Large intestine (tissue), 3 donors: Measurements from ENCODE around the gene MATN4. TPM values are rescaled to one million over a fixed set of nuclear protein-coding genes. Genes with fewer than 3 reads are reported as not detected.

Experiments
- DNase-seq, 2 donors: peaks; one replicate each; pipeline versions ENCODE4 v3.0.0 to v3.0.0-alpha.2; 2013
- H3K27ac ChIP-seq: one replicate; pipeline ENCODE4 v1.5.1; 2013; ENCODE audit warnings: low read length
- H3K27me3 ChIP-seq: 2 replicates; pipeline ENCODE4 v1.6.1; 2013; ENCODE audit warnings: low read length; ENCODE audit not compliant: control insufficient read depth, insufficient read depth
- H3K36me3 ChIP-seq: 2 replicates; pipeline ENCODE4 v1.6.1; 2013; ENCODE audit warnings: low read length; ENCODE audit not compliant: control insufficient read depth, insufficient read depth
- H3K4me1 ChIP-seq: one replicate; pipeline ENCODE4 v1.6.1; 2013; ENCODE audit warnings: low read length; ENCODE audit not compliant: control insufficient read depth, insufficient read depth
- H3K4me3 ChIP-seq: one replicate; pipeline ENCODE4 v1.5.1; 2013; ENCODE audit warnings: low read length
- H3K9me3 ChIP-seq: one replicate; pipeline ENCODE4 v1.6.1; 2013; ENCODE audit warnings: mild to moderate bottlenecking, low read depth, low read length, moderate library complexity; ENCODE audit not compliant: control insufficient read depth
- WGBS: methylation state at CpG from one replicate; pipeline ENCODE4 v1.1.5; 2013; ENCODE audit warnings: low lambda C conversion rate; ENCODE audit not compliant: insufficient coverage; 5-methylcytosine and 5-hydroxymethylcytosine counted together
- polyA plus RNA-seq: library from polyadenylated mRNA; unstranded; fragments of 120-200 nt; gene quantifications from one replicate; pipeline ENCODE4 v1.2.1, GENCODE V29; 2013

Gene MATN4
- polyA plus RNA-seq, 1 donor, result not detected

DNA sequence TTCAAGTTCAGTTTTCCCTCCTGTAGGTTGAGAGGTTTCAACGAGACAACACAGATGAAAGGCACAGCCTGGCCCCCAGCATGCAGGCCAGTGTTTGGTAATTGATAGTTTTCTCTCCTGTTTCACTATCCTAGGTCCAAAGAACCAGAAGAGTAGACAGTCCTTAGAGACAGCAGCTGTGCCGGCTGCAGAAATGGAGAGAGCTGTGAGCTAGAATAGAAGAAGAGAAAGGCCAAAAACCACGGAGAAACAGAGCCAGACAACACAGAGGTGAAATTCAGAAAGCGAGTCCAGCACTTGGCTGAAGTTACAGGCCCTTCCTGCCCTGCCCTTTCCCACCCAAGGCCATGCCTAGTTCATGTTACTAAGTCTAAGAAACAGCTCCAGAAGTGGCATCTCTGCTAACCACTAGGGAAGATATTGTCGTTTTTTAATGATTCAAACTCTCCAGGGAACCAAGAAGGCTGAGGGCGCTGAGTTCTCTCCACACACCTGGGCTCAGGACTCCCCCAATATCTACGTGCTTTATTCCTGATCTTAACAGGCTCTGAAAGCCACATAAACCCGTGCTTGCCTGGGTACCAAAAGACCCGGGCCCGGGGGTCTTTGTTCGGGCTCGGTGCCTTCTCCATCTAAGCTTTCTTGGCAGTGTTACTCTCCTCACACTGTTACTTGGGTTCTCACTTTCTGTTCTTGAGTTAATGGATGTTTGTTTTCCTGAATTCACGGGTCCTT, 18.0 kb downstream of the MATN4 start:
- no peak for DNase-seq
- Histone ChIP-seq H3K9me3 (peaks cover 7% of the 10 kb centered on the region), H3K27ac (no peak overlapping the region), H3K36me3 (no peaks in the 10 kb centered on the region), H3K4me3 (no peak overlapping the region), H3K27me3 (peaks cover 64% of the 10 kb centered on the region), H3K4me1 (peaks cover 5% of the 10 kb centered on the region)
- 81% methylated on average over 3 of the region's 13 CpGs for WGBS

- peaks cover 59% of the 10 kb centered on the region for H3K27me3 ChIP-seq
- no CpG with 5 or more reads among the region's 5 CpGs for WGBS
- H3K4me3 ChIP-seq, result no peak overlapping the region
- DNase-seq, result no peak
- no peaks in the 10 kb centered on the region for H3K36me3 ChIP-seq
- H3K9me3 ChIP-seq, result peaks cover 7% of the 10 kb centered on the region
- no peak overlapping the region for H3K27ac ChIP-seq
- peaks cover 5% of the 10 kb centered on the region for H3K4me1 ChIP-seq
Observed at GRCh38 chr20:45288860-45289259, 19.2 kb downstream of the MATN4 start.

DNA sequence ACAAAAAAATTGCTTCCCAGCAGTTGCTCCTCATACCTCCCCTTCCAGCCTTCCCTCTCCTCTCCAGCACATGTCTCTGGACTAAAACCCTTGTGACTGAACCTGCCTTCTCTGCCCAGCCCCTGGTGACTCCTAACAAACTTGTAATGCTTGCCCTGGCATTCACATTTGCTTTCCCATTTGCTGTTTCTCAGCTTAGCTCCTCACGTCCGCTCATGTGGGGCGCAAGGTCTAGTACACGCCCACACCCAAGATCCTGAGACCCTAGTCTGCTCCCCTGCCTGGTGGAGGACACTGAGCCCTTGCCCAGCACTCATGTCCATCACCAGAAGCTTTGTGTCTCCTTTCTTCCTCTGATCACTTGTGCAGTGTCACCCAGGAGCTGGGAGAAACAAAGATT, 19.7 kb downstream of the MATN4 start:
- Histone ChIP-seq H3K4me3 (no peak overlapping the region), H3K9me3 (peaks cover 4% of the 10 kb centered on the region), H3K36me3 (no peaks in the 10 kb centered on the region), H3K4me1 (peaks cover 4% of the 10 kb centered on the region), H3K27me3 (peaks cover 56% of the 10 kb centered on the region), H3K27ac (no peak overlapping the region)
- no peak for DNase-seq
- no CpG with 5 or more reads among the region's 4 CpGs for WGBS

GRCh38 chr20:45283551-45284057, 24.5 kb downstream of the MATN4 start:
- no peaks in the 10 kb centered on the region for H3K36me3 ChIP-seq
- peaks cover 46% of the 10 kb centered on the region for H3K27me3 ChIP-seq
- H3K27ac ChIP-seq, result no peak overlapping the region
- no peaks in the 10 kb centered on the region for H3K4me1 ChIP-seq
- no peak overlapping the region for H3K4me3 ChIP-seq
- DNase-seq, result no peak
- WGBS, result no CpG with 5 or more reads among the region's 4 CpGs
- no peaks in the 10 kb centered on the region for H3K9me3 ChIP-seq

DNA sequence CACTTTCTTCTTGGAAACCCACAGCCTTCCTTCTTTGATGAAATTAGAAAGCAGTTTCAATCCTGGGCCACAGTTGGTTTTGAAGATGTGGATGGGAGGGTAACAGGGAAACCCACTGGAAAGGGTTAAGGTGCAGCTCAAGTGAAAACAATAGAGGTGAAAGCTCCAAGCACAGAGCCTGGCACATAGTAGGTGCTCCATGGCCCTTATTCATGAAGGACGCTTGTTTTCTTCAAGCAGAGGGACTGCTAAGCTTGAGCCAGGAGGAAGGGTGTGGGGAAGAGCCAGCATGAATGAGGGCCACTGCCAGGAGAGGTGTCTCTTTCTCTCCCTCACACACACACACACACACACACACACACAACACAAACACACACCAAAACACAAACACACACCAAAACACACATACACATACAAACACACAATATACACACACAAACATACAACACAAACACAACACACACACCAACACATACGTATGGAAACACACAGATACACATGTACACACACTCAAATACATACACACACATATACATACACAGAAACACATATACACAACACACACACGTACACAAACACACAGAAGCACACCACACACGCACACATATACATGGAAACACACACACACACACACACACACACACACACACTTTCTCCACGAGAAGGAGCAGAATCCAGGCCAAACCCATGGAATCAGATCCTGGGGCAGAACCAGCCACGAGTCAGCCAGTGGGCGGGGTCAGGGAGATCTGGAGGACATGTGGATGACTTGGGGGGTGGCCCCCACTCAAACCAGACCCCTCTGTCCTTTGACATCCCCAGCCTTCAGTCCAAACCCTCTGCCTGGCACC, 25.2 kb downstream of the MATN4 start:
- H3K27ac ChIP-seq, result no peak overlapping the region
- no peak overlapping the region for H3K4me3 ChIP-seq
- WGBS, result no CpG with 5 or more reads among the region's 7 CpGs
- no peaks in the 10 kb centered on the region for H3K4me1 ChIP-seq
- peaks cover 40% of the 10 kb centered on the region for H3K27me3 ChIP-seq
- DNase-seq, result no peak
- H3K36me3 ChIP-seq, result no peaks in the 10 kb centered on the region
- no peaks in the 10 kb centered on the region for H3K9me3 ChIP-seq

DNA sequence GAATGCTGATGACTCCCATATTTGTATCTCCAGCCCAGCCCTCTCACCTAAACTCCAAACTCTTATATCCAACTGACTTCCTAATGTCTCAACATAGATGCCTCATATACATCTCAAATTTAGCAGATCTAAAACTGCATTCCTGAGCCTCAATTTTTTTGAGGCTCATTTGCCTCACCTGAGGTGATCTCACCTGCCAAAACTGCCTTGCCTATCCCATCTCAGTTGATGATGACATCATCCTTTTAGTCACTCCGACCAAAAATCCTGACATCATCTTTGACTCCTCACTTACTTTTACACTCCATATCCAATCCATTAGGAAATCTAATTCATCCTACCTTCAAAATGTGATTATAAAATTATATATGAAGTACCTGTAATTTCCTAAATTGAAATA, 28.1 kb downstream of the MATN4 start:
- no peak overlapping the region for H3K27ac ChIP-seq
- no peaks in the 10 kb centered on the region for H3K36me3 ChIP-seq
- no peak for DNase-seq
- no peak overlapping the region for H3K4me3 ChIP-seq
- H3K27me3 ChIP-seq, result peaks cover 26% of the 10 kb centered on the region
- no peaks in the 10 kb centered on the region for H3K9me3 ChIP-seq
- WGBS, result no CpG with 5 or more reads among the region's 1 CpG
- peaks cover 4% of the 10 kb centered on the region for H3K4me1 ChIP-seq

DNA sequence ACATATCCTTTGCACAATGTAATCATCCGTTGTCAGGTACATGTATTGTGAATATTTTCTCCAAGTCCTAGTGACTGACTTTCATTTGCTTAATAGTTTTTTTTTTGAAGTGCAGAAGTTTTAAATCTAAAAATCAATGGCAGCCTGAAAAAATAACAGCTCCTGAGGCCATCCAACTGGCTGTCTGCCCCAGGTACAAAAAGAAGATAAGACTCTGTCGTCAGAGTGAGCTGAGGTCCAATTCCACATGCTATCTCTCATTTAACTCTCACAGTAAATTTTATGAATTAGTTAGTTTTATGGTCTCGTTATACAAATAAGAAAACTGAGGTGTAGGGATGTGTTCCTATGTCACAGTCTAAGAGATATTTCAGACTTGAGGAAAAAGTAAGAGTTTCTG, 32.8 kb downstream of the MATN4 start:
- H3K36me3 ChIP-seq, result no peaks in the 10 kb centered on the region
- H3K4me1 ChIP-seq, result peaks cover 4% of the 10 kb centered on the region
- H3K27me3 ChIP-seq, result peaks cover 24% of the 10 kb centered on the region
- no peaks in the 10 kb centered on the region for H3K9me3 ChIP-seq
- peak in 1 of 2 donors; percentile 53 for DNase-seq
- WGBS, result 68% methylated on average over 2 of the region's 3 CpGs
- no peak overlapping the region for H3K27ac ChIP-seq
- no peak overlapping the region for H3K4me3 ChIP-seq

DNA sequence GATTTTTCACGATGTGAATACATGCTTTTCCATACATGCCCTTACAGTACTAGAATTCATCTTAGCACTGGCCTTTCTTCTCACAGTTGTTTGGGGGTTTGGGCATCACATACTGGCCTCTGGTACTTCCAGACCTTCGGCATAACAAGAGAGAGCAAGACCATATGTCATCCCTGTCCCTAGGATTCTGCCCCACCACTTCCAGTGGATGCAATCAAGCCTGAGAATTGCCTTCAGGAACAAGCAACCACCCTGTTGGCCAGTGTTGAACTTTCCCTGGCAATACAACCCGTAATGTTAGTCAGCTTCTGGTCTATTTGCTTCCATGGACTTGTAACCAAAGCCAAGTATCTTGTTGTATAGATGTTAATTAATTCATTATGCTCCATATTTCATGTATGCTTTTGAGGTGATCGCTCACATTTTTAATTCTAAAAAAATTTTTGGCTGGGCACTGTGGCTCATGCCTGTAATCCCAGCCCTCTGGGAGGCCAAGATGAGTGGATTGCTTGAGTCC, 38.3 kb downstream of the MATN4 start:
- no peak for DNase-seq
- no CpG with 5 or more reads among the region's 4 CpGs for WGBS
- peaks cover 44% of the 10 kb centered on the region for H3K27me3 ChIP-seq
- no peak overlapping the region for H3K4me3 ChIP-seq
- H3K27ac ChIP-seq, result no peak overlapping the region
- H3K4me1 ChIP-seq, result no peaks in the 10 kb centered on the region
- no peaks in the 10 kb centered on the region for H3K36me3 ChIP-seq
- H3K9me3 ChIP-seq, result no peaks in the 10 kb centered on the region

DNA sequence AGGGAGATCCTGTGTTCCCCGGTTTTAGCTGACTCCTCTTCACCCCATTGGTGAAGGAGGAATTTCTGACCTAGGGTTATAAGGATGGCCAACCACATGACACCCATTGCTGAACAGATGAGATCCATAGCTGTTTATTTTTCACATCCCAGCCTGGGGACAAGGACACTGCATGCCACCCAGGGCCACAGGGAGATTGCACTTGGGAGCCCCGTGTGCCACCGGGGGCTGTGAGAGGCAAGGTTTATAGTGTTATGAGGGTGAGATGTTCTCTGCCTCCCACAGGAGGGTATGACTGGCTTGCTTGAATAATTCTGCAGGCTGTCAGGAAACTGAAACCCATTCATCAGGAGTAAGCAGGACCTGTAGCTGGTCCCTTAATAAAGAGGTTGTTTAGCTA, 39.0 kb downstream of the MATN4 start:
- Histone ChIP-seq H3K27ac (no peak overlapping the region), H3K4me3 (no peak overlapping the region), H3K4me1 (no peaks in the 10 kb centered on the region), H3K36me3 (no peaks in the 10 kb centered on the region), H3K27me3 (peaks cover 46% of the 10 kb centered on the region), H3K9me3 (no peaks in the 10 kb centered on the region)
- WGBS, result no CpG with 5 or more reads among the region's 3 CpGs
- DNase-seq, result no peak

DNA sequence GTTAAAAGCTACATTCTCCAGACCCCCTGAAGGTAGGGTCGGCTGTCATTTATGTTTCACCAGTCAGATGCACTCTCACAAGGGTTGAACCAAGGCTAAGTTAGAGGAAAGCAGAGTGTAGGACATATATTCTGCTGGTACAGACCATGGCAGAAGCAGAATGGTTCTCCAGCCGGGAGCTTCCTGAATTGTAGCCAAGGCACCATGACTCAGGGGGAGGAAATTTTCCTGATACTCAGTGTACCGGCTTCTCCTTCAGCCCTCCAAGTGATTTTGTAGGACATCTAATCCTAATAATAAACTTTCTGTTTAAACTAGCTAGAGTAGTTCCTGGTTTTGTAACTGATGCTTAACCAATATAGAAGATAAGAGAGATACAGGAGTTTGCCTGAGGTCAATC, 39.6 kb downstream of the MATN4 start:
- Histone ChIP-seq H3K4me1 (no peaks in the 10 kb centered on the region), H3K9me3 (no peaks in the 10 kb centered on the region), H3K36me3 (no peaks in the 10 kb centered on the region), H3K27me3 (peaks cover 41% of the 10 kb centered on the region), H3K4me3 (no peak overlapping the region), H3K27ac (no peak overlapping the region)
- DNase-seq, result no peak
- no CpG with 5 or more reads among the region's 3 CpGs for WGBS
